HepG2 (cell line): Measurements from ENCODE around the gene DEFB131B. TPM values are rescaled to one million over a fixed set of nuclear protein-coding genes. Genes with fewer than 3 reads are reported as not detected.

ENCODE experiments used
- DR1 ChIP-seq: sonication (generic); formaldehyde crosslinking; IDR thresholded peaks from 2 replicates; pipeline ENCODE4 v1.8.0; 2021; ENCODE audit warnings: mild to moderate bottlenecking, missing genetic modification reagents, inconsistent platforms
- ELF4 ChIP-seq: sonication (generic); formaldehyde crosslinking; IDR thresholded peaks from 2 replicates; pipeline ENCODE4 v1.5.0; 2020; ENCODE audit warnings: missing genetic modification reagents, mild to moderate bottlenecking, moderate library complexity, borderline replicate concordance
- NONO ChIP-seq, 2 experiments: fragments of 450-650 bp in 1 of 2; sonication (generic) in 1 of 2; formaldehyde crosslinking in 1 of 2; IDR thresholded peaks in 1 of 2; conservative IDR thresholded peaks in 1 of 2; 2 replicates each; pipeline versions ENCODE4 v1.6.1 to v1.8.0; 2017 to 2022; ENCODE audit warnings: mild to moderate bottlenecking in 1 of 2, missing genetic modification reagents in 1 of 2, moderate library complexity in 1 of 2
- ONECUT2 ChIP-seq: sonication (generic); formaldehyde crosslinking; IDR thresholded peaks from 2 replicates; pipeline ENCODE4 v1.4.0; 2020; ENCODE audit warnings: missing genetic modification reagents
- PHF20 ChIP-seq: sonication (generic); formaldehyde crosslinking; IDR thresholded peaks from 2 replicates; pipeline ENCODE4 v1.5.0; 2020; ENCODE audit warnings: mild to moderate bottlenecking, missing genetic modification reagents
- SIN3A ChIP-seq: IDR thresholded peaks from 2 replicates; pipeline ENCODE4 v1.6.1; 2011; ENCODE audit warnings: low read depth, mild to moderate bottlenecking, control low read depth, low read length, borderline replicate concordance
- SNAI1 ChIP-seq: sonication (generic); formaldehyde crosslinking; IDR thresholded peaks from 2 replicates; pipeline ENCODE4 v1.5.0; 2020; ENCODE audit warnings: mild to moderate bottlenecking, missing genetic modification reagents, borderline replicate concordance
- SNRNP70 ChIP-seq: fragments of 200-400 bp; formaldehyde crosslinking; IDR thresholded peaks from 2 replicates; pipeline ENCODE4 v1.6.1; 2017; ENCODE audit warnings: mild to moderate bottlenecking, low read depth, low read length, moderate library complexity
- TSC22D2 ChIP-seq: sonication (generic); formaldehyde crosslinking; IDR thresholded peaks from 2 replicates; pipeline ENCODE4 v1.5.1; 2020; ENCODE audit warnings: missing genetic modification reagents, mild to moderate bottlenecking, borderline replicate concordance
- ZFP36L2 ChIP-seq: sonication (generic); formaldehyde crosslinking; IDR thresholded peaks from 2 replicates; pipeline ENCODE4 v1.4.0; 2020; ENCODE audit warnings: missing genetic modification reagents
- ZKSCAN8 ChIP-seq: IDR thresholded peaks from 2 replicates; pipeline ENCODE4 v1.6.1; 2016; ENCODE audit warnings: borderline replicate concordance, missing genetic modification reagents, missing compliant biosample characterization
- ZNF12 ChIP-seq: sonication (generic); formaldehyde crosslinking; IDR thresholded peaks from 2 replicates; pipeline ENCODE4 v1.5.0; 2020; ENCODE audit warnings: missing genetic modification reagents
- ZNF382 ChIP-seq: sonication (generic); formaldehyde crosslinking; IDR thresholded peaks from 2 replicates; pipeline ENCODE4 v1.5.0; 2020; ENCODE audit warnings: missing genetic modification reagents, mild to moderate bottlenecking, borderline replicate concordance
- ZNF652 ChIP-seq: IDR thresholded peaks from 2 replicates; pipeline ENCODE4 v1.6.1; 2016; ENCODE audit warnings: low read depth, borderline replicate concordance
- polyA plus RNA-seq, 8 experiments: library from polyadenylated mRNA; depleted of rRNA in 3 of 8; stranded (reverse) in 7 of 8; unstranded in 1 of 8; fragments of >200 nt; fragmentation: Illumina TruSeq in 4 of 8; extraction: Trizol in 4 of 8; gene quantifications; 2 replicates each; pipeline versions ENCODE4 v1.2.1 to v1.2.3, GENCODE V29; 2011 to 2016; ENCODE audit warnings: low read depth in 4 of 8, missing spikeins in 1 of 8, mixed read lengths in 1 of 8; ENCODE audit not compliant: insufficient read depth in 1 of 8
- total RNA-seq, 5 experiments: library from RNA; depleted of rRNA; stranded (reverse); fragments of >200 nt; fragmentation: Illumina TruSeq; extraction: Trizol; gene quantifications; 2 replicates each; pipeline ENCODE4 v1.2.3, GENCODE V29; 2016; ENCODE audit warnings: low read depth in 1 of 5
- TF ChIP-seq, protein P1 (sequence below): sonication (generic); formaldehyde crosslinking; IDR thresholded peaks from 2 replicates; pipeline ENCODE4 v1.8.0; 2022; ENCODE audit warnings: missing genetic modification reagents, low read depth, mild to moderate bottlenecking, borderline replicate concordance
- TF ChIP-seq, protein P2 (sequence below): sonication (generic); formaldehyde crosslinking; IDR thresholded peaks from 2 replicates; pipeline ENCODE4 v1.9.0; 2021; ENCODE audit warnings: missing genetic modification reagents, mild to moderate bottlenecking, borderline replicate concordance
- TF ChIP-seq, protein P3 (sequence below): sonication (generic); formaldehyde crosslinking; IDR thresholded peaks from 2 replicates; pipeline ENCODE4 v1.5.1; 2020; ENCODE audit warnings: missing genetic modification reagents, mild to moderate bottlenecking, borderline replicate concordance
- TF ChIP-seq, protein P4 (sequence below): sonication (generic); formaldehyde crosslinking; IDR thresholded peaks from 2 replicates; pipeline ENCODE4 v1.4.0; 2020; ENCODE audit warnings: missing genetic modification reagents, borderline replicate concordance

The DEFB131B gene
- total and polyA plus RNA-seq, 2 of the 13 experiments (the other 11 are each of a cell fraction or from before 2014, with no cell fraction given): not detected

DNA sequence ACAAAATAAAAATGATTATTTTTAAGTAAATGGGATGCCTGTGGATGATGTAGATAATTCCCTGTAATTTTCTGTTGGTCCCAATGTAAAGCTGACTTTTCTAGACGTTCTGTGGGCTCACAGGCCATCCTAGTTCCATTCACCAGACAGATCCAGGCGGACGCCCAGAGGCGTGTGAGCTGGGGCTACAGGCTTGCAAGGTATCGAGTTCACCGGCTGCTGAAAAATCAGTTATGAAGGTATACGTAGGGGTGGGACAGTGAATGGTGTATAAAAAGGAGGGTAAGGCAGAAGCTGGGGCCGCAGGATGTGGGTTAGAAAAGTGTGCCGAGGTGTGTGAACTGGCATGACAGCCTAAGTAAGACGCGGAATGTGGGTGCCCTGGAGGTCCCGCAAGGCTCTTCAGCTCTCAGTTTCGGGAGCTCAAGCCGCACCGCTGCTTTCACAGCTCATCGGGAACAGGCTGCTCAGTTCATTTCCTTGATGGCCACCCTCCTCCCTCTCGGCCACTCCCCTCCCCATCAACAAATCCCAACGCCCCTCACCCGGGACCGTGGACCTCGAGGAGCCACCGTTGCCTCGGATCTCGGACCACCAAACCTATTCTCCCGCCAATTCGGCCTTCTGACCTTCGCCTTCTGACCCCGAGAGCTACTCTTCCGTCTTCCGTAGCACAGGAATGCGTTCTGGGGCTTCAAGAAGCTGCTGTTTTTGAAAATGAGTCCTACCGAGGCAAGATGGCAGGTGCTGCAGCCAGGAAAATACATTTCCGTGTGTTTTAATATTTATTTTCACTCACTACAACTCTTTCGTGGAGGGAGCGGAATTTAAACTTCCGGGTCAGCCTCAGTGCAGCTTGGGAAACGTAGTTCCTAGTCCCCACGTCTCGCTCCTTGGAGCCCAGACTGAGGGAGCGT is 49.8 kb downstream of the DEFB131B start, which contains the start of gene XNDC1N (continued):
- TF ChIP-seq ONECUT2: no peak
- no peak for TF ChIP-seq SNAI1 (CRISPR knock-in tag)
- TF ChIP-seq SNRNP70: no peak
- TF ChIP-seq ZKSCAN8: no peak
- no peak for TF ChIP-seq TSC22D2 (CRISPR knock-in tag)
- no peak for TF ChIP-seq ZNF12 (CRISPR knock-in tag)
- TF ChIP-seq ZNF652: no peak
- no peak for TF ChIP-seq NONO (IDR thresholded peaks at IDR 0.05)
- no peak for TF ChIP-seq NONO (CRISPR knock-in tag; conservative IDR thresholded peaks at IDR 0.05)
- TF ChIP-seq, protein P1, sequence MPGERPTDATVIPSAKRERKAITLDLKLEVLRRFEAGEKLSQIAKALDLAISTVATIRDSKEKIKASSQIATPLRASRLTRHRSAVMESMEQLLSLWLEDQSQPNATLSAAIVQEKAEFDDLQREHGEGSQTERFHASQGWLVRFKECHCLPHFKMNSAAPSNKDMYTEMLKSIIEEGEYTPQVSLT (CRISPR knock-in tag): no peak
- TF ChIP-seq, protein P2, sequence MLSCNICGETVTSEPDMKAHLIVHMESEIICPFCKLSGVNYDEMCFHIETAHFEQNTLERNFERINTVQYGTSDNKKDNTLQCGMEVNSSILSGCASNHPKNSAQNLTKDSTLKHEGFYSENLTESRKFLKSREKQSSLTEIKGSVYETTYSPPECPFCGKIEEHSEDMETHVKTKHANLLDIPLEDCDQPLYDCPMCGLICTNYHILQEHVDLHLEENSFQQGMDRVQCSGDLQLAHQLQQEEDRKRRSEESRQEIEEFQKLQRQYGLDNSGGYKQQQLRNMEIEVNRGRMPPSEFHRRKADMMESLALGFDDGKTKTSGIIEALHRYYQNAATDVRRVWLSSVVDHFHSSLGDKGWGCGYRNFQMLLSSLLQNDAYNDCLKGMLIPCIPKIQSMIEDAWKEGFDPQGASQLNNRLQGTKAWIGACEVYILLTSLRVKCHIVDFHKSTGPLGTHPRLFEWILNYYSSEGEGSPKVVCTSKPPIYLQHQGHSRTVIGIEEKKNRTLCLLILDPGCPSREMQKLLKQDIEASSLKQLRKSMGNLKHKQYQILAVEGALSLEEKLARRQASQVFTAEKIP (CRISPR knock-in tag): no peak
- TF ChIP-seq, protein P3, sequence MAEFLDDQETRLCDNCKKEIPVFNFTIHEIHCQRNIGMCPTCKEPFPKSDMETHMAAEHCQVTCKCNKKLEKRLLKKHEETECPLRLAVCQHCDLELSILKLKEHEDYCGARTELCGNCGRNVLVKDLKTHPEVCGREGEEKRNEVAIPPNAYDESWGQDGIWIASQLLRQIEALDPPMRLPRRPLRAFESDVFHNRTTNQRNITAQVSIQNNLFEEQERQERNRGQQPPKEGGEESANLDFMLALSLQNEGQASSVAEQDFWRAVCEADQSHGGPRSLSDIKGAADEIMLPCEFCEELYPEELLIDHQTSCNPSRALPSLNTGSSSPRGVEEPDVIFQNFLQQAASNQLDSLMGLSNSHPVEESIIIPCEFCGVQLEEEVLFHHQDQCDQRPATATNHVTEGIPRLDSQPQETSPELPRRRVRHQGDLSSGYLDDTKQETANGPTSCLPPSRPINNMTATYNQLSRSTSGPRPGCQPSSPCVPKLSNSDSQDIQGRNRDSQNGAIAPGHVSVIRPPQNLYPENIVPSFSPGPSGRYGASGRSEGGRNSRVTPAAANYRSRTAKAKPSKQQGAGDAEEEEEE (CRISPR knock-in tag): 0 out of 2 replicates have a peak, but pooled peaks have one; percentile 55
- TF ChIP-seq, protein P4, sequence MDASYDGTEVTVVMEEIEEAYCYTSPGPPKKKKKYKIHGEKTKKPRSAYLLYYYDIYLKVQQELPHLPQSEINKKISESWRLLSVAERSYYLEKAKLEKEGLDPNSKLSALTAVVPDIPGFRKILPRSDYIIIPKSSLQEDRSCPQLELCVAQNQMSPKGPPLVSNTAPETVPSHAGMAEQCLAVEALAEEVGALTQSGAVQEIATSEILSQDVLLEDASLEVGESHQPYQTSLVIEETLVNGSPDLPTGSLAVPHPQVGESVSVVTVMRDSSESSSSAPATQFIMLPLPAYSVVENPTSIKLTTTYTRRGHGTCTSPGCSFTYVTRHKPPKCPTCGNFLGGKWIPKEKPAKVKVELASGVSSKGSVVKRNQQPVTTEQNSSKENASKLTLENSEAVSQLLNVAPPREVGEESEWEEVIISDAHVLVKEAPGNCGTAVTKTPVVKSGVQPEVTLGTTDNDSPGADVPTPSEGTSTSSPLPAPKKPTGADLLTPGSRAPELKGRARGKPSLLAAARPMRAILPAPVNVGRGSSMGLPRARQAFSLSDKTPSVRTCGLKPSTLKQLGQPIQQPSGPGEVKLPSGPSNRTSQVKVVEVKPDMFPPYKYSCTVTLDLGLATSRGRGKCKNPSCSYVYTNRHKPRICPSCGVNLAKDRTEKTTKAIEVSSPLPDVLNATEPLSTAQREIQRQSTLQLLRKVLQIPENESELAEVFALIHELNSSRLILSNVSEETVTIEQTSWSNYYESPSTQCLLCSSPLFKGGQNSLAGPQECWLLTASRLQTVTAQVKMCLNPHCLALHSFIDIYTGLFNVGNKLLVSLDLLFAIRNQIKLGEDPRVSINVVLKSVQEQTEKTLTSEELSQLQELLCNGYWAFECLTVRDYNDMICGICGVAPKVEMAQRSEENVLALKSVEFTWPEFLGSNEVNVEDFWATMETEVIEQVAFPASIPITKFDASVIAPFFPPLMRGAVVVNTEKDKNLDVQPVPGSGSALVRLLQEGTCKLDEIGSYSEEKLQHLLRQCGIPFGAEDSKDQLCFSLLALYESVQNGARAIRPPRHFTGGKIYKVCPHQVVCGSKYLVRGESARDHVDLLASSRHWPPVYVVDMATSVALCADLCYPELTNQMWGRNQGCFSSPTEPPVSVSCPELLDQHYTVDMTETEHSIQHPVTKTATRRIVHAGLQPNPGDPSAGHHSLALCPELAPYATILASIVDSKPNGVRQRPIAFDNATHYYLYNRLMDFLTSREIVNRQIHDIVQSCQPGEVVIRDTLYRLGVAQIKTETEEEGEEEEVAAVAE (CRISPR knock-in tag): no peak
- TF ChIP-seq ZNF382 (CRISPR knock-in tag): no peak
- no peak for TF ChIP-seq SIN3A
- TF ChIP-seq PHF20 (CRISPR knock-in tag): peak; percentile 70
- peak; percentile 90; the same call in 1 of the 2 replicates for TF ChIP-seq ELF4 (CRISPR knock-in tag)
- no peak for TF ChIP-seq ZFP36L2
- 0 out of 2 replicates have a peak, but pooled peaks have one; percentile 5 for TF ChIP-seq DR1 (CRISPR knock-in tag)
